ACC112 (cell line): ENCODE data around the gene RBMS1.

Experiments
- H2AFZ ChIP-seq: fragments of 200-600 bp; sonication (generic); one replicate; pipeline ENCODE4 v1.6.0; 2017; ENCODE audit warnings: antibody characterized with exemption, low read length; ENCODE audit not compliant: unreplicated experiment
- H3K27ac ChIP-seq: fragments of 200-600 bp; sonication (generic); 2 replicates; pipeline ENCODE4 v1.5.1; 2014; ENCODE audit warnings: low read depth, mild to moderate bottlenecking, antibody characterized with exemption, low read length, moderate library complexity
- H3K27me3 ChIP-seq: fragments of 200-600 bp; sonication (generic); 2 replicates; pipeline ENCODE4 v1.6.1; 2014; ENCODE audit warnings: mild to moderate bottlenecking, antibody characterized with exemption, low read length, moderate library complexity, mixed read lengths; ENCODE audit not compliant: insufficient read depth
- H3K36me3 ChIP-seq: fragments of 200-600 bp; sonication (generic); 2 replicates; pipeline ENCODE4 v1.6.1; 2016; ENCODE audit warnings: mild to moderate bottlenecking, antibody characterized with exemption, low read length, moderate library complexity, mixed read lengths; ENCODE audit not compliant: insufficient read depth
- H3K4me1 ChIP-seq: fragments of 200-600 bp; sonication (generic); one replicate; pipeline ENCODE4 v1.6.1; 2016; ENCODE audit warnings: low read length, mixed read lengths; ENCODE audit not compliant: insufficient read depth, unreplicated experiment, control insufficient read depth
- H3K4me3 ChIP-seq: fragments of 200-600 bp; sonication (generic); 2 replicates; pipeline ENCODE4 v1.5.1; 2014; ENCODE audit warnings: mild to moderate bottlenecking, low read depth, low read length
- H3K79me2 ChIP-seq: fragments of 200-600 bp; sonication (generic); one replicate; pipeline ENCODE4 v1.6.0; 2016; ENCODE audit warnings: low read length; ENCODE audit not compliant: control insufficient read depth, unreplicated experiment, insufficient read depth

The RBMS1 gene

DNA sequence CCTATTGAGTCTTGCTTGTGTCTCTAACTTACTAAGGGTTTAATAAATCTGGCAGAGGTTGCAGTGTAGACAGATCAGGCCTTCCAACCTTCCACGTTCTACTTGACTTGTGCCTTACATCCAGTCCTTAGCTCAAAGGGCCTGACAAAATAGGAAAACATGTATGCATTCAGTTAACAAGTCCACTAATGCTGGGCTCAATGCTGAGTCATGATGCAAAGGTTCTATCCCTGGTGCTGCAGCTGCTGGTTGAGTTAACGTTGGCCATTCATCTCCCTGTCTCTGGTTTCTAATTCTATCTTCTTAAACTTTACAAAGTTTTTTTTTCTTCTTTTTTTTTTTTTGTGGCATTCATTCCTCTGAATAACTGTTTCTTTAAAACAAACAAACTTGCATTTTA is 247.3 kb downstream of the RBMS1 start:
- Histone ChIP-seq H3K36me3 (no peaks in the 10 kb centered on the region), H3K27ac (no peak overlapping the region), H2AFZ (no peak overlapping the region), H3K27me3 (no peaks in the 10 kb centered on the region), H3K79me2 (no peaks in the 10 kb centered on the region), H3K4me1 (peaks cover 21% of the 10 kb centered on the region), H3K4me3 (no peak overlapping the region)

DNA sequence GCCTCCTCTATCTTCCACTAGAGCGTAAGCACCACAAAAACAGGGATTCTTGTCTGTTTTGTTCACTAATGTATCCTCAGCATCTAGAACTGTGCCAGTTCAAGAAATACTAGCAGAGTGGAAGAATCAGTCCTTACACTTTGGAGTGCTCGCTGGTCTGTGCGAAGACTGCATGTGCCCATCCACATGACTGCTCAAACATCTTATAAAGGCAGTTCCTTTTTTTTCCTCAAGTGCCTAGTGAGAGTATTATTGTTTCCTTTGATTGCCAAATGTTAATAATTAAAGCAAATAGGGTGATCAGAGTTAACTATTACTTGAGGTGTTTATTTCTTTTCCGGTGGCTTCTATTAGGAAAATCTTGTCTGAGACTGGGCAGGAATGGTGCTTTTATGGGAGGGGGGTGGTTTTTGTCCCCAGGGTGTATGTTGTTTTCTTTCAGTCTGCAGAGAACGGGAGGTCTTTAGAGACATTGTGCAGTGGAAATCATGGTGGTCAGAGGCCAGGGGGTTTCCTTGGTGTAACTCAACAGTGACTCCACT is 247.9 kb downstream of the RBMS1 start:
- Histone ChIP-seq H3K4me3 (no peak overlapping the region), H2AFZ (no peak overlapping the region)

DNA sequence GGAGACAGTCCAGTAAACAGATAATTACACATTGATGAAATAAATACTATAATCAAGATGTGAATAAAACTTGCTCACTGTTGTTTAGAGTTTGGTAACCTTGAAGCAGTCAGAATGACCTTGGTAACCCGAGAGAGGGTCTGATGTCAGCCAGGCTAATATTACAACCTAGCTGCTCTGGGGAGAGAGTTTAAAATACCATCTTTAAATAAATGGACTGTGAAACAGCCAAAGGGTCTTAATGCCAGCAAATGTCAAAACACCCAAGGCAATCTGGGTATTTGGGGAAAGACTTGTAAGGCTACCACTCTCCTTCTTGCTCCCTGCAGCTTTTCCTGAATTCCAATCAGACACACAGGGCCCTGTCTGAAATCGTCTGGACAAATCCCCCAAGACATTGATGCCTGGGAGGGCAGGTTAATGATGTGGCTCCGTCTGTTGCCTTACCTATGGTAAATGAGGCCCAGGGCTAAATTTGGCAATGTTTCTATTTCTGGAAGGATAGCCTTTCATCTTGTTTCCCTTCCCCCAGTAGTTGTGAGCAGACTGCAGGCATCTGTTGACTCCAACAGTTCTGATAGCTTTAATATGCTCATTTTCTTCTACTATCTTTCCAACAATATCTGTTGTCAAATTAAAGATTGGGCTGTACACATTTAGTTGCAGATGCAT is 250.6 kb downstream of the RBMS1 start:
- Histone ChIP-seq H3K4me1 (peaks cover 25% of the 10 kb centered on the region), H3K79me2 (no peaks in the 10 kb centered on the region), H3K27ac (no peak overlapping the region), H2AFZ (no peak overlapping the region), H3K4me3 (no peak overlapping the region), H3K27me3 (no peaks in the 10 kb centered on the region), H3K36me3 (no peaks in the 10 kb centered on the region)

More for the DNA sequence above, 247.9 kb downstream of the RBMS1 start:
- Histone ChIP-seq H3K27ac (no peak overlapping the region), H3K4me1 (peaks cover 25% of the 10 kb centered on the region), H3K79me2 (no peaks in the 10 kb centered on the region), H3K36me3 (no peaks in the 10 kb centered on the region), H3K27me3 (no peaks in the 10 kb centered on the region)

DNA sequence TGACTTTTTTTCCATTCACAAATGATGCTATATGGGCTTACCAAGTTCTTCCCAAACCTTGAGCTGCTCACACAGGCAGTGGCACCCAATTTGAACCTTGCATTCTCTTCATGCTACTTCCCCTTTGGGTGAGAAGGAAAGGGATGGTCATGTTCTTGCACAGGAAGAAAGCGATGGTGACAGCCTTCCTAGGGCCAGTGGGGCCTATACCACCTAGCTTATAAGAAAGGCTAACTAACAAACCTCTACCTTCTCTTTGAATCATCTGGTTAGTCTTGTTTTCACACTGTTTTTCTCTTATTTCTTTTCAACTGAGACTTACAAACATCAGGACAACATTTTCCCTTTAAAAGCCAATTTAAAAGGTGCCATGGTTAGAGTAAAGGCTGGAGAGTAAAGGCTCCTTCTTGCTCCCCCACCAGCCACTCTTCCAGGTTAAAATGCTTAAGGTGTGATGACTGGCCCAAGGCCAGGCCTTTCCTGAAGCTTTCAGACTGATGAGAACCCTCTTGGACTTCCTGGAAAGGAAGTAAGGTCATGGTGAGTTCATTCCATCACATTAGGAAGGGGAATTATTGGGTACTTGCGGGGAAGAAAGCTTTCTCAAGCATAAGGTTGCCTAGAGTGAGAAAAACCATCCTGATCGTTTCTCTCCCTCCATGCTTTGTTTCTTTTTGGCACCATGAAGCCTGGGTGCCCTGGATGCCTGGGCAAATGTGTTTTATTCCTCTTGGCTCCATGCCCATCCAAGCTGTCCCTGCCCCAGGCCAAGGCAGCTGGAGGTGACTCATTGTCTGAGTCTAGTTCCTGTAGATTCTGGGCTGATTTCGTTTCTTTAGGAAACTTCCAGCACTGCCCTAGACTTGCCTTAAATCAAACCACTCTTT is 252.1 kb downstream of the RBMS1 start:
- peak overlapping the region; percentile 6 for H2AFZ ChIP-seq
- H3K4me3 ChIP-seq: no peak overlapping the region; the same call in 1 of the 2 replicates
- H3K27ac ChIP-seq: peak overlapping the region; percentile 57
- H3K27me3 ChIP-seq: no peaks in the 10 kb centered on the region
- no peaks in the 10 kb centered on the region for H3K79me2 ChIP-seq
- no peaks in the 10 kb centered on the region for H3K36me3 ChIP-seq
- H3K4me1 ChIP-seq: peaks cover 25% of the 10 kb centered on the region

DNA sequence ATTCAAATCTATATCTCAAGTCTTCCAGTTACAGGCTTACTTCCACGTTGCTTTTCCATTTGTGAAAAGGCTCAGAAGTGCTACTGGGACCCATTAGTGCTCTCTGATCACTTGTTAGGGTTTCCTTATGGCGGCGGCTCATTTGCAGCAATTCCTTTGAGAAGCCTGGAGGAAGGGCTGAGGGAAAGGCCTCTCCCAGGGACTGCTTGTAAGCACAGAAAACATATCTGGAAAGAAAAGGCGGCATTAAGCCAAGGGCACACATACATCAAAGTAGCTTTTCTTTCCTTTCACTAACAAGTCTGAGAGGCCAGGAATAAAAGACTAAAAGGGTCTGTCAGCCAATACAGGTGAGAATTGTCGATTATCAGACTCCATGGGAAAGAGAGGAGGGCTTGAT is 254.2 kb downstream of the RBMS1 start:
- H3K4me3 ChIP-seq: no peak overlapping the region
- no peaks in the 10 kb centered on the region for H3K79me2 ChIP-seq
- no peaks in the 10 kb centered on the region for H3K36me3 ChIP-seq
- H3K4me1 ChIP-seq: peaks cover 25% of the 10 kb centered on the region
- no peak overlapping the region for H3K27ac ChIP-seq
- H3K27me3 ChIP-seq: no peaks in the 10 kb centered on the region
- no peak overlapping the region for H2AFZ ChIP-seq

DNA sequence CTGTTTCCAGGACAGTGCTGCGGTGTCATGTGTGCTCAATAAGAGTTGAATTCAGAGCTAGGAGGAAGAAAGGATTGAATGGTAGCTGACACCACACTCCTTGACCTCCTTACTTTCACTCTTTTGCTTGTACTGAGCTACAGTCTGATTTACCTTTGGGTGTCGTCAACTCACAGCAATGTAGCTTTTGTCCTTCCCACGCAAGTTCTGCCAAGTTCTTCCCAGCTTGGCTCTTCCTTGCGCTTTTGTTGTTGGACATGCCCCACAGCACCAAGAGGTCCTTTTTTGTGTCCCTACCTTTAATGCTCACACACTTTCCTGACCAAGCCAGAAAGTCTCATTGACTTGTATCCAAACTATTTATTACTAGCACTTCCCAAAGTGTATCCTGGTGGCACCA is 255.2 kb downstream of the RBMS1 start:
- Histone ChIP-seq H3K4me1 (peaks cover 29% of the 10 kb centered on the region), H3K4me3 (no peak overlapping the region), H3K79me2 (no peaks in the 10 kb centered on the region), H3K36me3 (no peaks in the 10 kb centered on the region), H3K27me3 (no peaks in the 10 kb centered on the region), H2AFZ (no peak overlapping the region), H3K27ac (no peak overlapping the region)

DNA sequence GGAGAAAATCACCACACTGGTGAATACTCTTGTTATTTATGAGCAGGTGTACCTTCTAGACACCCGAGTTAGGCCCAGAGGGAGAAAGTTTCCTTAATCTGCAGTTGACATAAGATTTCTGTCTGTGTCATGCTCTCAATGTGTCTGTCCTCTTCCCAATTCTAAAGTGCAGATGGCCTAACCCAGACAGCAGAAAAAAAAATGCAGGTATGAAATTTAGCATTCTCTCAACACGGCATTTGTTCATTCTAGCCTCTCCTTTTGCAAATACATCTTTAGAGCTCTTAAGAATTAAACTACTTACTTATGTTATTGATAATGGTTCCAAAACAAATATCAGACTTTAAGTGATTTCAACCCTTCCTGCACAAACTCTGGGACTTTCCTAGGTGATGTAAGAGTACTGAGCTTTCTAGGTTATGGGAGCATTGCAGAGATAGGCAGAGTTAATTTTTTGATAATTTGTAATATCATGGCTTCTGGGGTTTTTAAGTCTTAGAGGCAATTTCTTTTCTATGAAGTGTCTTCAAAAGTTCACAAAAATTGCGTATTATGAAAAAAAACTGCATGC is 260.6 kb downstream of the RBMS1 start:
- H3K4me1 ChIP-seq: peaks cover 41% of the 10 kb centered on the region
- H2AFZ ChIP-seq: no peak overlapping the region
- H3K4me3 ChIP-seq: no peak overlapping the region
- peak overlapping the region; percentile 17; the same call in 1 of the 2 replicates for H3K27ac ChIP-seq
- no peaks in the 10 kb centered on the region for H3K27me3 ChIP-seq
- H3K79me2 ChIP-seq: no peaks in the 10 kb centered on the region
- no peaks in the 10 kb centered on the region for H3K36me3 ChIP-seq

DNA sequence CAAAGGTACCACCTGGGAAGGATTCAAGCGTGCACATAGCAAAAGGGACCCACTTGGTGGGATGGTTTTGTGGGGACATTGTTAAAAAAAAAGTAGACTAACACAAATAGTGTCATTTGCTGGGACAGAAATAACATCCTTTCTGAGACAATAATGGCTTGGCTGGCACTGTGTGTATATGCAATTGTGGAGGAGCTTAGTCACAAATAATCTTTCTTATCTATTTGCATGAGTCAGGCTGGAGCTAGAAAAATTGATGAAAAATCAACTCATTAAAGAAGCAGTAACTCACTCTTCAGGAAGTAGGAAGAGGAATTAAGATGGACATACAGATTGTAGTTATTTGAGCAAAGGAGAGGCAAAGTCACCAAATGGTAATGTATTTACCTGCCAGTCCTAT is 264.0 kb downstream of the RBMS1 start:
- peak overlapping the region; percentile 97 for H3K27ac ChIP-seq
- H3K36me3 ChIP-seq: no peaks in the 10 kb centered on the region
- H2AFZ ChIP-seq: peak overlapping the region; percentile 34
- no peaks in the 10 kb centered on the region for H3K27me3 ChIP-seq
- H3K79me2 ChIP-seq: peaks cover 2% of the 10 kb centered on the region
- H3K4me3 ChIP-seq: peak overlapping the region; percentile 12; the same call in 1 of the 2 replicates
- peaks cover 71% of the 10 kb centered on the region for H3K4me1 ChIP-seq

DNA sequence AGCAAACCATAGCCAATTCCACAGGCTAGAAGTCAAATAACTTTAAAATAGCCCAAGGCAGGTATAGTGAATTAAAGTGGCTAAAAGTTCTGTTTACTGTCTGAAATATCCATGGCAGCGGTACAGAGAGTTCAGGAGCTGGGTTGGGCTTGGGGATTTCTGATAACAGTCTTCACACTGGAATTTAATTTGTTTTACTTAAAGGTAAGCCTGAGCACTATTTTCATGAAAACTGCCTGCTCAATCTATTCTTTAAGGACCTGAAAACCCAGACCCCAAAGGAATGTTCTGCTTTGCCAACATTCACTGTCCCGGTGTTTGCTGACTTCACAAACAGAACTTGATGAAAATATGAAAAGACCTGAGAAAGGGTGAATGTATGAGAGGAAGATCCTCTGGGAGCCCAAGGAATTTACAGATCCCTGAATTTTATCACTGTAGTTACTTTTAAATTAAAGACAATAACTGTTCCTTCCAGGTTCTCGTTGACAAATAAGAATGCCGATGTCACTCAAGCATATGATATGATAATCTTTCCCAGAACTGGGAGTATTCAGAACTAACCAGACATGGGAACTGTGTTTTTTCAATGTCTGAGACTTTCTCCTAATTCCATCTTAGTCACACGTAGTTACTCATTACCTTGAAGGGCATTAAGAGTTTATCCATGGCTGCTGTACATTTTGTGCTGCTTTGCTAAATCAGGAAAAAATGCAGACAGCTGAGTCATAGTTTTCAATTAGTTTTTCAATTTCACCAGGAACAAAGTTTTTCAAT is 265.3 kb downstream of the RBMS1 start:
- peak overlapping the region; percentile 32 for H3K4me3 ChIP-seq
- H3K27me3 ChIP-seq: no peaks in the 10 kb centered on the region
- H3K36me3 ChIP-seq: no peaks in the 10 kb centered on the region
- peaks cover 77% of the 10 kb centered on the region for H3K4me1 ChIP-seq
- no peak overlapping the region for H2AFZ ChIP-seq
- H3K27ac ChIP-seq: peak overlapping the region; percentile 97
- peaks cover 2% of the 10 kb centered on the region for H3K79me2 ChIP-seq
